Measurements from ENCODE around the gene ERG28. TPM values are rescaled to one million over a fixed set of nuclear protein-coding genes. Genes with fewer than 3 reads are reported as not detected.
"Not testable (repeated sequence)": the region's sequence is repeated elsewhere in the genome, so short reads cannot be mapped to it uniquely, and the experiment has no call there.

The ERG28 gene, protein sequence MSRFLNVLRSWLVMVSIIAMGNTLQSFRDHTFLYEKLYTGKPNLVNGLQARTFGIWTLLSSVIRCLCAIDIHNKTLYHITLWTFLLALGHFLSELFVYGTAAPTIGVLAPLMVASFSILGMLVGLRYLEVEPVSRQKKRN
- total RNA-seq (ENCODE audit: insufficient read depth, low replicate concordance), result 1.7 TPM

DNA sequence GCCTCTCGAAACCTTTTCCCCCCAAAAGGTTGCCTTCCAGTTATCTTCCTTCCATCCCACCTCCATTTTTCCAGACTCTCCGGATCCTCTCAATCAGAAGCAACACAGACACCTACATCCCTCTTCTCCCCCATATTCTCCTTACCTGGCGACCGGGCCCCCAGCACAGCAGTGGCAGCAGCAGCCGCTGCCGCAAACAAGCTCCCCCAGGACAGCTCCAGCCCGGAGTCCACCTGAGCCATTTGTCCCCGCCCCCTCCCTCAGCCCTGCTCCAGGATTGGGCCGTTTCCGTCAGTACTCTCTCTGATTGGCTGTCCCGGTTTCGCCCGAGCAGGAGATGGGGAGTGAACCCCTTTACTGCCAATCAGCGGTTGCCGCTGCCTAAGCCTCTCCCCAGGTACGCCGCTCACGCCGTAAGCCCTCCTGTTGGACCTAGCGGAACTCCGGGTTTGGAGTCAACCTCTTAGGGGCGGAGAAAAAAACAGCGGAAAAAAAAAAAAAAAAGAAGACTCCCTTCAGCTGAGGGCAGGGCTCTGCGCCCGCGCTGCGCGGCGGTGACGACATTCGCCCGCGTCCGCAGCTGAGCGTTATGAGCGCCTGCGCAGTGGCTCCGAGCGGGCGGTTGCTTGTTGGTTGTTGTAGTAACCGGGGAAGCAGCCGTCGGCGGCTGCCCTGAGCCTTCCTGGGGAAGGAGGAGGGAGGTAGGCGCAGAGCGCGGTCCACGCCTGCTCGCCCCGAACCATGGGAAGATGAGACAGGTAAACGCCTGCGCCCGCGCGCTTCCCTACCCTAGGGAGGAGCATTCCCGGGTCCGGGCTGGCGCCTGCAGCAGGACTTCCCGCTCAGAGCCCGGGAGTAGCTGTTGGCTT is at the start of gene ERG28, which contains the start of gene TTLL5:
ERG28 (minus strand) TSS at position 247 of the 869 bp plus-strand sequence. CDS start 3,374 bp downstream, outside the sequence.
TTLL5 (plus strand) TSS at position 617 of the 869 bp plus-strand sequence. CDS start 1,904 bp downstream, outside the sequence.
- DNase-seq (ENCODE audit: low spot score), result peak; percentile 99

DNA sequence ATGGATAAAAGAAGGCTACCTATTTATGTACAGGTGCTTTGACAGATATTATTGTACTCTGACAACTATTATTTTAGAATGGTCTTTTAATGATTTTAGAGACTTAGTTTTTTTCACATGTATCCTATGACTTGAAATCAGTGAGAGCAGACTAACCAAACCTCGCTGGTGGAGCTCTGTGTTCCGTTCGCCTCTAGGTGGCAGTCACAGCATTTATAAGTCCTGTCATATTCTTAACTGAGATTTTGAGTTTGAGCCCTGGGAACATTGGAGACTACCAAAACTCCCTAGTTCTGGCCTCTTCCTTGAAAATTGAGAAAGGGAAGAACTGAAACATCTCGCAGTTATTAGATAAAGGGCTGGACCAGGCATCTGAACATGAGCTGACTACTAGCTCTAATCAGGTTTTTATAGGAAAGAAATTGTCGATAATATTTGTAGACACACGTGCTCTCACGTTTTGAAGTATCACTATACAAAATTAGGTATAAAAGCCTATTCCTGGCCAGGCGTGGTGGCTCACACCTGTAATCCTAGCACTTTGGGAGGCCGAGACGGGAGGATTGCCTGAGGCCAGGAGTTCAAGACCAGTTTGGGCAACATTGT is 48.6 kb upstream of the ERG28 start:
- peak; percentile 93 for DNase-seq (ENCODE audit: low spot score)

DNA sequence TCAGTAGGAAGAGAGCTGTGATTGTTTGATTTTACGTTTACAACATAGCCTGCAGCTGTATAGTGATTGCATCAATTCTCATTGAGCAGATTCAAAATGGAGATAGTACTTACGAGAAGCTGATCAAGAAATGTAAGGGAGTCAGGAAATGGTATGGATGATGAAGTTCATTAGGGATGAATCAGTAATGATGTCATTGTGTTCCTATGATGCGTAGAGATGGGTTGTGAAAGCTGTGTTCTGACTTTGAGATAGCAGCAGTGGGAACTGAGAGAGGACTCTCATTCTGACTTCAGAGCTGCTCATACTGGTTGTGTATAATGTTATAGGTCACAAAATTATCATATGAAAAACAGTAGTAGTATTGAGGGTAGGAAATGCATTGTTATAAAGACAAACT is 44.3 kb upstream of the ERG28 start:
- no peak for DNase-seq (ENCODE audit: low spot score)

DNA sequence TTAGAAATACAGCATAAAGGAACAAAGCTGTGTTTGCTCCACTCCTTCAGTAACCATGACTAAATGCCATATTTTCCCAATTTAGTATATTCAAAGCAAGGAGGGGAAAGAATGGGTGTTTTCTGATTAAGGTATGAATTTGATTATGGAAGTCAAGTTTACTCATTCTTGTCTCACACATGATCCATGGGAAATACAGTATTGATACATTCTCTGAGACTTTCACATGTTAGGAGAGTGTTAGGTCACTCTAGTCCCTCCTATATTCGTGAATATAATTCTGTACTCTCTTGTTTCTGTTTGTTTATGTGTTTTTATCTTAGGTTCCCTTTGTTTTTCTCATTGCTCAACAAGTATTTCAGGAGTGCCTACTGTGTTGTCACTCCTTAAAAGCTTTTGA is 42.8 kb upstream of the ERG28 start:
- no peak for DNase-seq (ENCODE audit: low spot score)

DNA sequence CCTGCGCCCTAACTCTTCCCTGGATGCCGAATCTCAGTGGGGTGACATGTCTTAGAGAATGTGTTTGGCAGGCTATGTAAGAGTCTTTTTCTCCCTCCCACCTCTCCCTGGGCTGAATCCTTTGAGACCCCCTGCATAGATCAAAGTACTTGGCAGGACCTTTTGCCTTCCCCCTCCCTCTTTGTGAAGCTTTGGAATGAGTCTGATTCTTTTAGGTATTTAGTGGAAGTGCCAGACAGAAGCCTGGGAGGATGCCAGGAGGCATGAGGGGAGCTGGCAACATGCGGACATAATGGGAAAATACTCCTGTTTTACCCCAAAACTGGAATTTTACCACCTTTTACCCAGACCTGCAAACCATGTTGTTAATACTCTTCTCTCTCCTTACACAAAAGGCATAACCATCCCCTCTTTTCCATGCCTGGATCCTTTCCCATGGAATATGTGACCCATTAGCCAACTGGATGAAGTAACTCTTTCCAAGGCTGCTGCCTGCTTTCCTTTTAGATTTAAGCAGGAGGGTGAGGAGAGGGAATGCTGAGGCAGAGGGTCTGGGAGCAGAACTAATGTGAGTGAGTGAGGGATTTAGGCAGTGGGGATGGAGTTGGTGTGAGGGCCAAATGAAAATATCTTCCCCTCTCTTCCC is 42.1 kb upstream of the ERG28 start:
- peak; percentile 12 for DNase-seq (ENCODE audit: low spot score)

DNA sequence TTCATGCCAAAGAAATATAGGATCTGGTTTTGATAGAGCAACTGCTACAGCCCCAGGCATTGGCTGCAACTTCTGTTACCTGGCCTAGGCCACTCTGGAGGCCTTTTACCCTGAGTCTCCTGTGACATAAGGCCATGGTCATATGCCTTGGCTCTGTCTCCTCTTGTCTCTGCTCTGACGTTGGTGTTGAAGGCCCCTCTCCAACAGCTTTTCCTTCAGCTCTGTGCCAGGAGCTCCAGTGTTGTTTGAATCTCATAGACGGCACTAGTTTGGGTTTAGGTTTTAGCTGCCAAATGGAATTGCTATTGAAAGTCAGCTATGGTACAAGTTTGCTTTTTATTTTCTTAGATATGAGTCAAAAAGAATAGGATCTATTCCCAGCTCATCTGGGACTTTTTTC is 41.4 kb upstream of the ERG28 start:
- no peak for DNase-seq (ENCODE audit: low spot score)

DNA sequence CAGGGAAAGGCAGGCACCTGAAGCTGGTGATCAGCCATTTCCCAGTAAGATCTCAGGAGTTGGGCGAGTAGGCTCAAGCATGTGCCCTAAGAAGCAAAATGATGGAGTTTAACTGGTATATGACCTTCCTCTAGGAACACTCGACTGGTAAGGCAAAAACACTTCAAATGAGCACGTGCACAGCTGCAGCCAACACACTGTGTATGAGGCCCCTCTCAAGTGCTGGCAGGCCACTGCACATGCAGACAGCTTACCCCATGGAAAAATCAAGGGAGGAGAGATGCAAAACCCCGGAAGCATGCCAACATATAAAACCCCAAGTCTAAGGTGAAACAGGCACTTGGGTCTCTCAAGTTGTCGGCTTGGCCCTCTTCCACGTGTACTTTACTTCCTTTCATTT is 39.6 kb upstream of the ERG28 start:
- DNase-seq (ENCODE audit: low spot score), result no peak

DNA sequence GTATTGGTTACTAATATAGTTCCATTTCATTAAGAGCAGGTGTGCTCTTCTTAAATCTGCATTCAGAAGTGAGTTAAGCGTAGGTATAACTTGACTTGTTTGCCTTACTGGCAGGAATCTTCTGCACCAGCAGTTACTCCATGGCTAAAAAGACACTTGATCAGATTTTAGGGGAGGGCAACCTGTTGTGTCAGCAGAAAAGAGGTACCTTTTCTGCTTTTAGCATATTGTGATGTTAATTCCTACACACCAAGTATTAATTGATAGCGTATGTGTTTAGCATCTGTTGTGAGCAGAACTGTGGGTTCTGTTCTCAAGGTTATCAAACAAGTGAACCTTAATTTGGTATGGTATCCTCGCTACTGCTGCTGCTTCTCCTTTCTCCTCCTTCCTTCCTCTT is 38.7 kb upstream of the ERG28 start:
- no peak for DNase-seq (ENCODE audit: low spot score)

DNA sequence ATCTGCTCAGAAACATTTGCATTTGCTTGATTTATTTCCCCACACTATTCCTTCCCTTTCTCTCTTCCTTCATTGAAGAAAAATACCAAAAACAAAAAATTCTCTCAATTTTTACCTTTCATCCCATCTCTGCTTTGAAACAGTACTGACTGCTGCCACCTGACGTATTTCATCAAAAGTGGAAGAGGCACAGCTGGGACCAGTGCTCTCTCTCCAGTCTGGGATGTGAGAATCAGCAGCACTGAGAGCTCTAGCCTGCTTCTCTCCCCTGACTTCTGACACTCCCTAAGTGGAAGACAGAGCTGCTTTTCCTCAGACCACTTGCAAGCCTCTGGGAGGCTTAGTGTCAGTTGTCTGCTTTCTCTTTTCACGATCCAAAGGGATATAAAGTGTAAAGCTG is 37.2 kb upstream of the ERG28 start:
- DNase-seq (ENCODE audit: low spot score), result peak; percentile 74

DNA sequence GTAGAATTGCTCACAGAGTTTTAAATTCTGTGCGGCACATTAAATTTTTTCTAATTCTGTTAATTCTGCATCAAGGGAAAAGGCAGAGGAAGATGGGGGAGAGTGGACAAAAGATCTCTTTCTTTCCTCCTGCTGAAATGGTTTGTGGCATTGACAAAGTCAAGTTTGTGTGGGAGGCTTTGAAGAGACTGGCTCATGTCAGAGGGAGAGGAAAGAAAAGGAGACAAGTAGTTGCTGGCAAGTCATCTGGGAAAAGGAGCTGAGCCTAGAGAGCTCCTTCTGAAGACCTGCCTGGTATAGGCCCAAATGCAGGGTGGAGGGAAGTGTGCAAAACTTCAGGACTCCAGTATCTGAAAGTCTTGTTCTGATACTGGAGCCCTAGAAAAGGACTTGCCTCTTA is 36.7 kb upstream of the ERG28 start:
- DNase-seq (ENCODE audit: low spot score), result no peak

DNA sequence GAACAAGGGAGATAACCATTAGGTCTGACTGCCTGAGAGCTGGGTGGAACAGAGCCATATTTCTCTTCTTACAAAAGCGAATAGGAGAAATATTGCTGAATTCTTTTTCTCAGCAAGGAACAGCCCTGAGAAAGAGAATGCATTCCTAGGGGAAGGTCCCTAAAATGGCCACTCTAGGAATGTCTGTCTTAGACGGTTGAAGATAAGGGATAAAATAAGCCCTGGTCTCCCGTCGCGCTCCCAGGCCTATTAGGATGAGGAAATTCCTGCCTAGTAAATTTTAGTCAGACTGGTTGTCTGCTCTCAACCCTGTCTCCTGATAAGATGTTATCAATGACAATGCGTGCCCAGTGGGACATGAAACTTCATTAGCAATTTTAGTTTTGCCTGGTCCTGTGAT is 34.3 kb upstream of the ERG28 start:
- not testable (repeated sequence) for DNase-seq (ENCODE audit: low spot score)

DNA sequence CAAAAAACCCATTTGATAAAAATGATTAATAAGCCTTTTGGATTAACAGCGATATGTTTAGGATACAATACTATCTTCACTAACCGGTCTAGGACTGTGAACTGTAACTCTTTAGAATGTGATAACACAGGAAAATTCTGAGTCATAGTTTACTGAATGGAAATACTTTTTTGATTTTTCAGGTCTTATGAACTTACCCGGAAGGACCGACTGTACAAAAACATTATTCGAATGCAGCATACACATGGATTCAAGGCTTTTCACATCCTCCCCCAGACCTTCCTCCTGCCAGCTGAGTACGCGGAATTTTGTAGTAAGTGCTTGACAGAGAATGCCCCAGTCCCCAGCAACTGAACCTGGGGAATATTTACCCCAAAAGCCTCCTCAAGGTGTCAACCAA is 29.3 kb upstream of the ERG28 start:
- DNase-seq (ENCODE audit: low spot score), result no peak

DNA sequence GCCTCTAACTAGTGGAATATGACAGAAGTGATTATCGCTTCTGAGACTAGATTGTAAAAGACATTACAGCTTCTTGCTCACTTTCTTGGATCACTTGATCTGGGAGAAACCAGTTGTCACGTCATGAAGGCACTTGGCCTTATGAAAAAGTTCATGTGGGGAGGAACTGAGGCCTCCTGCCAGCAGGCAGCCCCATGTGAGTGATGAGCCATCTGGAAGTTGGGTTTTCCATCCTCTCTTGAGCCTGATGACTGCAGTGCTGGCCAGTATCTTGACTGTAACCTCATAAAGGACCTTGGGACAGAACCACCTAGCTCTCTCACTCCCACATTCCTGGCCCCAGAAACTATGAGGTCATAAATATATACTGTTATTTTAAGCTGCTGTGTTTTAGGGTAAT is 28.3 kb upstream of the ERG28 start:
- DNase-seq (ENCODE audit: low spot score), result no peak

DNA sequence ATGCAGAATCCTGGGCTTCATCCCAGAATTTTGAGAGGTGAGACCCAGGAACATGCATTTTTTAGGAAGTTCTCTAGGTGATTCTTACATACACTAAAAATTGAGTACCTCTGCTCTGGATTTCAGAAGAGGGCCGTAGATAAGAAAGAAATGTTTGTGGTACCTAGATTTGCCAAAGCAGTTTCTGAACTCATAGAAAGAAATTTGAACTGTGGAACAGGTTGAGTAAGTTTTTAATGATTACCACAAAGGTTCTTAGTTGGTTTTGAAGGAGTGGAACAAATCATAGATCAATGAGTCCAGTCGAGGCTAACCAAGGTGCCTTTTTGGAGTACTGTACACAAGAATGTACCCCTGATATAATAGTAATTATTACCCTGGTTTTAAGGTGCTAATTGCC is 25.2 kb upstream of the ERG28 start:
- DNase-seq (ENCODE audit: low spot score), result no peak

DNA sequence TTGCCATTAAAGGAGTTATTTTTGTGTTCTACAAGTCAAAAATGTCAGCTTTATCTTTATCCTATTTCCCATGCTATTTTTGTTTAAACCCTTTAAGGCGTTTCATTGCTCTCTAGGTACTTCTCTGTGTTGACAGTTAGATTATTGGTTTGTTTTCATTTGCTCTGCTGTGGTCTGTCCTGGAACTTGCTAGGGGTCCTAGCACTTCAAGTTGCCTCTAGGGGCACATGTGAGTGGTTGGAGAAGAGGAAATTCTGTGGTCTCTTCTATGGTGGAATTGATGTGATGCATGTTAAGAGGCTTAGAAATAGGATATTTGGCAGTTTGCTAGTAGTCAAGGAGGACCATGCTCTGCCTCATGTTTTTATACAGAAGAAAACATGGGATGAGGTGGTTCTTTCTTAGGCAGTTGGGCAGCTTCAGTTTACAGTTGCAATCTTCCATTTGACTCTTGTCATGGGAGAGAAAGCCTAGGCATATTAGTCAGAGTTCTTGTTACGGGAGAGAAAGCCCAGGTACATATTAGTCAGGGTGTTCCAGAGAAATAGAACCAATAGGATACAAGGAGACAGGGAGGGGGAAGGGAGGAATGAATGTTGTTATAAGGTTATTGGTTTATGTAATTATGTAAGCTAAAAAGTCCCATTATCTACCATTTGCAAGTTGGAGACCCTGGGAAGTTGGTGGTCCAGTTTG is 14.7 kb upstream of the ERG28 start:
- no peak for DNase-seq (ENCODE audit: low spot score)

DNA sequence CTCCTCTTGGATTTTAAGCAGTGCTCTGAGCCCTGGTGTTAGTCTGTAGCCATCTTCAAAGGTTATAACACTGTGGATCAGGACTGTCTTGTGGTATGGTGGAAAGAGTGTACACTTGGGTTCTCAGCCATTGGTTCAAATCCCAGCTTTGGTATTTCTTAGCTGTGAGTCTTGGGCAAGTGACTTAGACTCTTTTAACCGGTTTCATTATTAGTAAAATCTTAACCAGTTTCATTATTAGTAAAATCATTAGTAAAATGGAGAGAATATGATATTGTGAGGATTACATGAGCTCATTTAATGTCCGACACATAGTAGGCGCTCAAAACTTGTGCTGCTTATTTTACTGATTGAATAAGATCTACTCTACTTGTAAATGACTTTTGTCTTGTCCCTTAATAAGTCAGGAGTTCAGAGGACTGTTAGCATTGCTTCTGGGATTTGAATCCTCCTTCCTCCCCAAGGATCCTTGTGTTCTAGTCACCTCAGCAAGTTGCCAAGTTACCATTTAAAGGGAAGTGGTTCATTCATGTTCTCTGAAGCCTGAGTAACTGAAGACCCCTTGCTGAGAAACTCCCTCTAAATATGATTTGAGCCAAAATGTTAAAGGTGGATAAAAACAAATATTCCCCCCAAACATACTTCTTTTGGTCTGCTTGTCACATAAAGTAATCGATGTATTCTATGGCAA is 12.8 kb upstream of the ERG28 start:
- DNase-seq (ENCODE audit: low spot score), result no peak

DNA sequence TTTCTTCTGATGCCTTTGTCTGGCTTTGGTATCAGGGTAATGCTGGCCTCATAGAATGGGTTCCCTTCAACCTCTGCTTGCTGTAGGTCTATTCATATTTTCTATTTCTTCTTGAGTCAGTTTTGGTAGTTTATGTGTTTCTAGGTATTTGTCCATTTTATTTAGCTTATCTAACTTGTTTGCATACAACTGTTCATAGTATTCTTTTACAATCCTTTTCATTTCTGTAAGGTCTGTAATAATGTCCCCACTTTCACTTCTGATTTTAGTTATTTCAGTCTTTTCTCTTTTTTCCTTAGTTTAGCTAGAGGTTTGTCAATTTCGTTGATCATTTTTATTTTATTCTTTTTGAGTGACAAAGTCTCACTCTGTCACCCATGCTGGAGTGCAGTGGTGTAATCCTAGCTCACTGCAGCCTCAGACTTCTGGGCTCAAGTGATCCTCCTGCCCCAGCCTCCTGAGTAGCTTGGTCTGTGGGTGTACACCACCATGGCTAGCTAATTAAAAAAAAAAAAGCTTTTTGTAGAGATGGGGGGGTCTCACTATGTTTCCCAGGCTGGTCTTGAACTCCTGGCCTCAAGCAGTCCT is 12.0 kb upstream of the ERG28 start:
- DNase-seq (ENCODE audit: low spot score), result no peak

DNA sequence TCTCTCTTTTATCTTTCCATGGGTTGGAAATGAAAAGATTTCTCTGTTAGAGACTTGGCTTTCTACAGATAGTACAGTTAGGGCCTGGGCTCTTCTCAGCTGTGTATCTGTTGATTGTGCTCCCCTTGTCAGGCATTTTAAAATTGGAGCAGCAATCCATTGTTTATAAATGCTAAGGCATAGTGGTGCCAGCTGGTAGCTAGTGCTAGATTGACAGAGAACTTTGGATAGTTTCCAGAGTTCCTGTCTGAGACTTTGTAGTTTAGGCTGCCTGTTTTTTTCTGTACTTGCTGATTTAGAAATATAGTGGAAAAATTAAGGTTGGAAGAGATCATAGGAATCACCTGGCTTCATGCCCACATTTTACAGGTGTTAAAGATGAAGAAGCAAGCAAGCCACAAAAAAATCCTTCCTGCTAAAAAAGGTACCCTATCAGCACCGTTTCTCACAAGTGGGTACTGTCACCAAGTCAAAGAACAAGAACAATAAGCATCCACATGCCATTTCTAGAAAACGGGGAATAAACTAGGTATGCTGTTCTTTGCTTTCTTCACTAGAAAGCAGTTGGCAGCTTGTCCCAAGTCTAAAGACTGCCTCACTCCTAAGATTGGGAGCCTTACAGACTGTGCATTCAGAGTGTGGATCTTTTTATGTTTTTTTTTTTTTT is 6.6 kb upstream of the ERG28 start:
- no peak for DNase-seq (ENCODE audit: low spot score)

DNA sequence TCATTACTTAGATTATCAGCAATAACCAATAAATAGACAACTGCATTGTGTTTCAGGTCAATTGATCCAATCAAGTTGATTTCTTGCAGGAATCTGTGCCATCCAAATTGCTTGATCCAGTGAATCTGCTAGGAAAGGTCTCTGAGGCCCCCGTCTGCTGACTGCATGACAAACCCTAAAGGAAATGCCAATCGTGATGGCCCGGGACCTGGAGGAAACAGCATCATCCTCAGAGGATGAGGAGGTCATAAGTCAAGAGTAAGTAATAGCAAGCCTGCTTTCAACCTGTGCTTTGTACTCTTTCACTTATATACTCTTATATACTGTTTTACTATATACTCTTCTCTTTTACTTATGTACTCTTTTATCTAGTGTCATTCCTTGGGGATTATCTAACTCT is 2.3 kb upstream of the ERG28 start:
- DNase-seq (ENCODE audit: low spot score), result no peak

DNA sequence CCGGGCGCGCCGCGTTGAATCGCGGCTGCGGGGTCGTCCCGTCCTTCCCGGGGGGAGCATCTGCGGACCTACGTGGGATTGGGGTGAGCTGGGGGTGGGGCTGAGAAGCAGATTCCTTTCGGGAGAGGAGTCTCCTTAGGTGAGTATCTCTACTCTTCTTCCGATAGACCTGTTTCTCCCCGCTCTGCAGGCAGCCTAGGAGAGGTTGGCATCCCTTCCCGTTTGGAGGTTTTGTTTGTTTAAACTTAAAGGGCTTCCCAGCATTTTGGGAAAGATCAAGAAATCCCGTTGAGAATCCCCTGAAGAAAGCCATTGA is 781 bp upstream of the ERG28 start:
- DNase-seq (ENCODE audit: low spot score), result no peak

Measured in umbilical cord (tissue), 2 donors.